ENCODE data around the gene HK1. TPM values are rescaled to one million over a fixed set of nuclear protein-coding genes. Genes with fewer than 3 reads are reported as not detected.
"Not testable (repeated sequence)": the region's sequence is repeated elsewhere in the genome, so short reads cannot be mapped to it uniquely, and the experiment has no call there.

The HK1 gene
- total RNA-seq, 2 donors from 2014 or later = 143 to 149 TPM

DNA sequence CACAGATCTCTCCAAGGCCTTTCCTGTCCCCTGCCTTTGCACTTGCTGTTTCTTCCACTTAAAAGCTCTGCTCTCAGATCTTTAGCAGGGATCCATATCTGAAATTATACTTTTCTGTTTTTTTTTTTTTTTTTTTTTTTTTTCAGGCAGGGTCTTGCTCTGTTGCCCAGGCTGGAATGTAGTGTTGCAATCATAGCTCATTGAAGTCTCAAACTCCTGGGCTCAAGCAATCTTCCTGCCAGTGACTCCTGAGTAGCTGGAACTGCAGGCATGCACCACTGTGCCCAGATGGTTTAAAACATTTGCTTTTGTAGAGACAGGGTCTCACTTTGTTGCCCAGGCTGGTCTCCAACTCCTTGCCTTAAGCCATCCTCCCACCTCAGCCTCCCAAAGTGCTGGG, 167.9 kb downstream of the HK1 start:
- Mint-ChIP-seq H3K36me3 (ENCODE audit: insufficient read depth in 2 of 2) (no peaks in the 10 kb centered on the region), H3K4me1 (ENCODE audit: low read depth) (peaks cover 12% of the 10 kb centered on the region), H3K4me3 (no peak overlapping the region), H3K9me3 (no peaks in the 10 kb centered on the region), H3K27me3 (ENCODE audit: low read depth) (no peaks in the 10 kb centered on the region), H3K27ac (no peak overlapping the region)
- DNase-seq (no peak), ATAC-seq (replicated peaks in 1 of 2) (no peak)

DNA sequence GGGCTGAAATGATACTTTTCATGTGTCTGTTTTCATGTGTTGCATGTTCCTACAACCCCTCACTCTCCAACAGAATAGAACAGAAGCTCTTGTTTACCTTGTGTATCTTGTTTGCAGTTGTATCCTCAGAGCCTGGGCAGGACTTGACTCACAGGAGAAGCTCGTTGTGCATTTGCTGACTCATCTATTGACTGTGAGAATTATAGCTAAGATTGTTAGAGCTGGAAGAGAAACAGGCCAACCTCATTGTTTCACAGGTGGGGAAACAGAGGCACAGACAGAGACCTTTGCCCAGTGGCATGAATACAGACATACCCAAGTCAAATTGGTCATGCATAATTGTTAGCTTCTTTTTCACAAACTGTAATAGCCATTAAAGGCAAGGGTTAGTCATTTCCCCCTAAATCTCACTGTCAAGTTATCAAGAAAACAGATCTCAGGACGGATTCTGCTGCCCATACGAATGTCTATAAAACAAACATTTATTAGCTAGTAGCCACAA, 168.4 kb downstream of the HK1 start:
- Mint-ChIP-seq H3K4me1 (ENCODE audit: low read depth) (peaks cover 16% of the 10 kb centered on the region), H3K9me3 (no peaks in the 10 kb centered on the region), H3K27me3 (ENCODE audit: low read depth) (no peaks in the 10 kb centered on the region), H3K4me3 (no peak overlapping the region), H3K27ac (no peak overlapping the region), H3K36me3 (ENCODE audit: insufficient read depth in 2 of 2) (no peaks in the 10 kb centered on the region)
- DNase-seq = no peak
- ATAC-seq (replicated peaks in 1 of 2) = no peak

DNA sequence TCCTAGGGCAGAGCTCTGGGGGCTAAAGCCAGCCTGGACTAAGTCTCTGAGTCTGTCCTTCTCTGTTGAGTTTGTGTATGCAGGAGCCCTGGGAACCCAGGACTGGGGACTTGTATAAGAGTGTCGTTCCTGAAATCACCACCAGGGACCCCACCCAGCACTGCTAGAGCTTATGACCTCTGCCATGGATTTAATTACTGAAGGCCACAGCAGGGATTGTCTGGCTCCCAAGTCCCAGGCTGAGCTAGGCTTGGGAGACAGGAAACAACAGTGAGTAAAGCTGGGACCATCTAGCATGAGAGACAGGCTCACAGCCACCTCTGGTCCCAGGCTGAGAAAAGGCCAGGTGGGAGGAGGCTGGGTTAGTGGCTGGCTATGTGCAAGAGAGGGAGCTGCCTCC, 171.5 kb downstream of the HK1 start:
- DNase-seq (peak; percentile 50 to 55), ATAC-seq (replicated peaks in 1 of 2) (peak; percentile 55 to 56)
- Mint-ChIP-seq H3K36me3 (ENCODE audit: insufficient read depth in 2 of 2) (no peaks in the 10 kb centered on the region), H3K27me3 (ENCODE audit: low read depth) (peaks cover 11% of the 10 kb centered on the region), H3K9me3 (no peaks in the 10 kb centered on the region), H3K4me3 (no peak overlapping the region), H3K4me1 (ENCODE audit: low read depth) (peaks cover 21% of the 10 kb centered on the region), H3K27ac (no peak overlapping the region)

DNA sequence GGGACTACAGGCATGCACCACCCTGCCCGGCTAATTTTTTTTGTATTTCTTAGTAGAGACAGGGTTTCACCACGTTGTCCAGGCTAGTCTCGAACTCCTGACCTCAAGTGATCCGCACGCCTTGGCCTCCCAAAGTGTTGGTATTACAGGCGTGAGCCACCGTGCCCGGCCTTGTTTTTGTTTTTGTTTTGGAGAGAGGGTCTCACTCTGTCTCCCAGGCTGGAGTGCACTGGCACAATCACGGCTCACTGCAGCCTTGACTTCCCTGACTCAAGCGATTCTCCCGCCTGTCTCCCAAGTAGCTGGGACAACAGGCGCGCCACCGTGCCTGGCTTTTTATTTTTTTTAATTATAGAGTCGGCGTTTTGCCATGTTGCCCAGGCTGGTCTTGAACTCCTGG, 172.1 kb downstream of the HK1 start:
- peak overlapping the region in 1 of 2 donors; percentile 95 for H3K4me3 Mint-ChIP-seq
- ATAC-seq (replicated peaks in 1 of 2); DNase-seq; H3K27ac Mint-ChIP-seq; H3K36me3 Mint-ChIP-seq (ENCODE audit: insufficient read depth in 2 of 2); H3K9me3 Mint-ChIP-seq: not testable (repeated sequence)
- peaks cover 11% of the 10 kb centered on the region for H3K27me3 Mint-ChIP-seq (ENCODE audit: low read depth)
- H3K4me1 Mint-ChIP-seq (ENCODE audit: low read depth) = peaks cover 21% of the 10 kb centered on the region

DNA sequence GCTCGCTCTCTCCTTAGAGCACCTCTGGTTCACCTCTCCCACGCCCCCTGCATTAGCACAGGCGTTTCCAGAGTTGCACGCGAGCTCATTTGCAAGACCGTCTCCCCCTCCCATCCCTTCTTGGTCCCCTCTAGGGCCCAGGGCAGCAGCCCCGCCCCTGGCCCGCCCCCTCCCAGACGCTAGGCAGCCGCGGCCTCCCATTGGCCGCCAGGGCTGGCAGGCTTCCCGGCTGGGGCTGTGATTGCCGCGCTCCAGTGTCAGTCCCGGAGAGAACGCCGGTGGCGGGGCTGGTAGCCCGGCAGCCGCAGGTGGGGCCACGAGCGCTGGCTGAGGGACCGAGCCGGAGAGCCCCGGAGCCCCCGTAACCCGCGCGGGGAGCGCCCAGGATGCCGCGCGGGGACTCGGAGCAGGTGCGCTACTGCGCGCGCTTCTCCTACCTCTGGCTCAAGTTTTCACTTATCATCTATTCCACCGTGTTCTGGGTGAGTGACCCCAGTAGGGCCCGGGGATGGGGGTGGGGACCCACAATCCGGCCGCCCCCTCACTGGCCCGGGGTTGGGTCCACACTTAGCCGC, 173.0 kb downstream of the HK1 start, which contains the start of gene TSPAN15:
Gene TSPAN15, plus strand, starts transcription at position 257 of the 575 bp plus-strand sequence. Its CDS starts 130 bp downstream, at position 387.
- ATAC-seq (replicated peaks in 1 of 2) (peak; percentile 95 to 96), DNase-seq (peak; percentile 82 to 84)
- peaks cover 11% of the 10 kb centered on the region for H3K27me3 Mint-ChIP-seq (ENCODE audit: low read depth)
- no peak within 1 kb of the TSS for H3K27ac Mint-ChIP-seq
- peak within 1 kb of the TSS; percentile 95 to 97 for H3K4me3 Mint-ChIP-seq
- peaks cover 21% of the 10 kb centered on the region for H3K4me1 Mint-ChIP-seq (ENCODE audit: low read depth)
- no peaks in the 10 kb centered on the region for H3K9me3 Mint-ChIP-seq
- no peaks in the 10 kb centered on the region for H3K36me3 Mint-ChIP-seq (ENCODE audit: insufficient read depth in 2 of 2)

Other genes with a start within 250 kb of the HK1 start
- gene SRGN, start 190.4 kb upstream of the HK1 start, total RNA-seq = 100 to 1,000 TPM; 439 to 902 TPM
- 10 to 100 TPM; 39.0 to 39.1 TPM for gene VPS26A, start 154.3 kb upstream of the HK1 start, total RNA-seq
- gene SUPV3L1, start 98.3 kb upstream of the HK1 start, total RNA-seq = 10 to 100 TPM; 65.2 to 67.5 TPM
- 1 to 10 TPM in 1 of 2 donors, under 1 TPM in 1; 0.62 to 1.6 TPM for gene HKDC1, start 58.2 kb upstream of the HK1 start, total RNA-seq
- gene TACR2, start 138.4 kb downstream of the HK1 start, total RNA-seq = not detected
- 1 to 10 TPM; 1.5 to 1.8 TPM for gene TSPAN15, start 173.0 kb downstream of the HK1 start, total RNA-seq